Measurements from ENCODE around the gene DRC1. TPM values are rescaled to one million over a fixed set of nuclear protein-coding genes. Genes with fewer than 3 reads are reported as not detected.

Gene DRC1
- total RNA-seq, 1 experiment from 2014 or later: 0.18 TPM

DNA sequence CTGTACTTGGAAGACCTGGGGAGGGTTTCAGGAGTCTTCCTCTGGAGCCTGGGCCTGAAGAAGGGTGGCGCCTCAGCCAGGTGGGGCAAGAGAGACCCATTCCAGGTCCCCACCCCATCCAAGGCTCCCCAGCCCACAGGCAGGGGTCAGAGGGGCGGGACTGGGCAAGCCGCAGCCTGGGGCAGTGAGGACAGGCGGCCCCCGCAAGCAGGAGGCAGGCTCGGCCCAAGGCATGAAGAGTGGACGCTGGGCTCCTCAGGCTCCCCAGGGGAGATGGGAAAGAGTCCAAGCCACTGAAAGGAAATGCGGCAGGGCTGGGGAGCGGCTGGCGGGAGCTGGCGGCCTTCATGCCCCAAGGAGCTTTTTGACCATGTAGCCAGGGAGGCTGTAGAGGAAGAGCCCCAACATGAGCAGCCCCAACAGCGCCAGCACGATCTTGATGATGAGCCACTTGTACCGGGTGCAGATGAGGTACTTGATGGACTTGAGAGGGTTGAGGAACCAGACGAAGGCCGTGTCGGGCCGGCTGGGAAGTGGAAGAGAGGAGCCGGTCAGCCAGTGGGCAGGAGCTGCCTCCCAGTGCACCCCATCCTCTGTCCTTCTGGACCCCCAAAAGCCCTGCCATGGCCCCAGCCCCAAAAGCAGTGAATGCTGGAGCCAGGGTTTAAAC, 56.1 kb downstream of the DRC1 start:
- ChIA-PET POLR2A (interaction anchor here (0.6 kb wide), 1 partner anchor 109 kb away, joined by 4 read pairs; no protein-coding TSS in a partner anchor), CTCF (interaction anchor here (1.0 kb wide), 1 partner anchor 46 kb away, joined by 3 read pairs; no protein-coding TSS in a partner anchor)
- in situ Hi-C loops (cut with HindIII; ENCODE audit: low pct_unique_long_range_greater_than_20kb, low sequenced_read_pairs) (no loop called here), intact Hi-C loops (cut with micrococcal nuclease; ENCODE audit: unreplicated experiment) (no loop called here)
- Histone ChIP-seq H3K36me3 (ENCODE audit: control insufficient read depth, insufficient read depth, low read length) (no peaks in the 10 kb centered on the region), H3K4me3 (ENCODE audit: low read depth in 2 of 2, low read length in 2 of 2) (no peak overlapping the region), H3K4me1 (ENCODE audit: control insufficient read depth, insufficient read depth, low read length) (no peaks in the 10 kb centered on the region), H3K27me3 (ENCODE audit: control insufficient read depth, insufficient read depth, low read length) (no peaks in the 10 kb centered on the region), H3K9me3 (ENCODE audit: control insufficient read depth, insufficient read depth, low read depth, low read length) (no peaks in the 10 kb centered on the region), H3K27ac (ENCODE audit: low read length) (no peak overlapping the region)
- no TSS peak for BruUV-seq (replicated peaks)
- TF ChIP-seq, protein P1, sequence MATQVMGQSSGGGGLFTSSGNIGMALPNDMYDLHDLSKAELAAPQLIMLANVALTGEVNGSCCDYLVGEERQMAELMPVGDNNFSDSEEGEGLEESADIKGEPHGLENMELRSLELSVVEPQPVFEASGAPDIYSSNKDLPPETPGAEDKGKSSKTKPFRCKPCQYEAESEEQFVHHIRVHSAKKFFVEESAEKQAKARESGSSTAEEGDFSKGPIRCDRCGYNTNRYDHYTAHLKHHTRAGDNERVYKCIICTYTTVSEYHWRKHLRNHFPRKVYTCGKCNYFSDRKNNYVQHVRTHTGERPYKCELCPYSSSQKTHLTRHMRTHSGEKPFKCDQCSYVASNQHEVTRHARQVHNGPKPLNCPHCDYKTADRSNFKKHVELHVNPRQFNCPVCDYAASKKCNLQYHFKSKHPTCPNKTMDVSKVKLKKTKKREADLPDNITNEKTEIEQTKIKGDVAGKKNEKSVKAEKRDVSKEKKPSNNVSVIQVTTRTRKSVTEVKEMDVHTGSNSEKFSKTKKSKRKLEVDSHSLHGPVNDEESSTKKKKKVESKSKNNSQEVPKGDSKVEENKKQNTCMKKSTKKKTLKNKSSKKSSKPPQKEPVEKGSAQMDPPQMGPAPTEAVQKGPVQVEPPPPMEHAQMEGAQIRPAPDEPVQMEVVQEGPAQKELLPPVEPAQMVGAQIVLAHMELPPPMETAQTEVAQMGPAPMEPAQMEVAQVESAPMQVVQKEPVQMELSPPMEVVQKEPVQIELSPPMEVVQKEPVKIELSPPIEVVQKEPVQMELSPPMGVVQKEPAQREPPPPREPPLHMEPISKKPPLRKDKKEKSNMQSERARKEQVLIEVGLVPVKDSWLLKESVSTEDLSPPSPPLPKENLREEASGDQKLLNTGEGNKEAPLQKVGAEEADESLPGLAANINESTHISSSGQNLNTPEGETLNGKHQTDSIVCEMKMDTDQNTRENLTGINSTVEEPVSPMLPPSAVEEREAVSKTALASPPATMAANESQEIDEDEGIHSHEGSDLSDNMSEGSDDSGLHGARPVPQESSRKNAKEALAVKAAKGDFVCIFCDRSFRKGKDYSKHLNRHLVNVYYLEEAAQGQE (IDR thresholded peaks at IDR 0.05; ENCODE audit: insufficient read depth in 1 of 2, low read depth in 2 of 2, low read length in 1 of 2): no peak
- TF ChIP-seq SIN3A (IDR thresholded peaks at IDR 0.05; ENCODE audit: borderline replicate concordance, insufficient read depth, low read depth, low read length) (no peak), TCF7L2 (IDR thresholded peaks at IDR 0.05; ENCODE audit: low read depth, low read length) (no peak), POLR2AphosphoS5 (IDR thresholded peaks at IDR 0.05; ENCODE audit: low read depth, low read length) (no peak)
- TF ChIP-seq, protein P2, sequence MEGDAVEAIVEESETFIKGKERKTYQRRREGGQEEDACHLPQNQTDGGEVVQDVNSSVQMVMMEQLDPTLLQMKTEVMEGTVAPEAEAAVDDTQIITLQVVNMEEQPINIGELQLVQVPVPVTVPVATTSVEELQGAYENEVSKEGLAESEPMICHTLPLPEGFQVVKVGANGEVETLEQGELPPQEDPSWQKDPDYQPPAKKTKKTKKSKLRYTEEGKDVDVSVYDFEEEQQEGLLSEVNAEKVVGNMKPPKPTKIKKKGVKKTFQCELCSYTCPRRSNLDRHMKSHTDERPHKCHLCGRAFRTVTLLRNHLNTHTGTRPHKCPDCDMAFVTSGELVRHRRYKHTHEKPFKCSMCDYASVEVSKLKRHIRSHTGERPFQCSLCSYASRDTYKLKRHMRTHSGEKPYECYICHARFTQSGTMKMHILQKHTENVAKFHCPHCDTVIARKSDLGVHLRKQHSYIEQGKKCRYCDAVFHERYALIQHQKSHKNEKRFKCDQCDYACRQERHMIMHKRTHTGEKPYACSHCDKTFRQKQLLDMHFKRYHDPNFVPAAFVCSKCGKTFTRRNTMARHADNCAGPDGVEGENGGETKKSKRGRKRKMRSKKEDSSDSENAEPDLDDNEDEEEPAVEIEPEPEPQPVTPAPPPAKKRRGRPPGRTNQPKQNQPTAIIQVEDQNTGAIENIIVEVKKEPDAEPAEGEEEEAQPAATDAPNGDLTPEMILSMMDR (IDR thresholded peaks at IDR 0.05): no peak
- ATAC-seq: no peak
- DNase-seq (ENCODE audit: low read depth, low spot score): no peak

DNA sequence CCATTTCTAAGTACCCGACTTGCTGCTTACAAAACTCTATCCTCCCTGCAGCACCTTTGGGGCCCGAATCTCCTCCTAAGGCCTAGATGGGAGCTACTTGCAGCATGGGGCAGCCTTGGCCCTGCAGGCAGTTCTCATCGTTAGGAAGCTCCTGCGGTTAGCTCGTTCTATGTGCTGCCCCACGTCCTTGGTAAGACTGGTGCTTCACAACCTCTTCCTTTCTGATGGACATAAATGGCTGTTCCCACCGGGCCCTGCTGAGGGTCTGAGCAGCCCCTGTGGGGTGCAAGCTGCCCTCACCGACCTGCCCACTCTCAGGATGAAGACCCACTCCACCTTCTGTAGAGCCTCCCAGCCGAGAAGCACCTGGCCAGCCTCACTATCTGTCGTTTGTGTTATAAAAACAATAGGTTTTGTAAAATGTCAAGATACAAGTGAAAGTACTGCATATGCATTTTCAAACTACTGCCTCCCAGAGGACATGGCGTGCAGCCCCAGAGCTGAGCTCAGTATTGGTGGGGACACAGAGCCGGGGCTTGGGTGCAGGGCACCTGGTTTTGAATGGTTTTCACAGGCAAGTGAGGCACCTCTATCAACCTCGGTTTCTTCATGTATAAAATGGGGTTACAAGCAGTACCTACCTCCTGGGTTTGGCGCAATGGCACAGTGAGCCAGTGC, 56.8 kb downstream of the DRC1 start:
- no peak overlapping the region for H3K27ac ChIP-seq (ENCODE audit: low read length)
- H3K36me3 ChIP-seq (ENCODE audit: control insufficient read depth, insufficient read depth, low read length): no peaks in the 10 kb centered on the region
- H3K4me1 ChIP-seq (ENCODE audit: control insufficient read depth, insufficient read depth, low read length): no peaks in the 10 kb centered on the region
- DNase-seq (ENCODE audit: low read depth, low spot score) (no peak), ATAC-seq (no peak)
- H3K9me3 ChIP-seq (ENCODE audit: control insufficient read depth, insufficient read depth, low read depth, low read length): no peaks in the 10 kb centered on the region
- BruUV-seq (replicated peaks): no TSS peak
- intact Hi-C loops (cut with micrococcal nuclease; ENCODE audit: unreplicated experiment) (no loop called here), in situ Hi-C loops (cut with HindIII; ENCODE audit: low pct_unique_long_range_greater_than_20kb, low sequenced_read_pairs) (no loop called here)
- ChIA-PET POLR2A (interaction anchor here (0.6 kb wide), 1 partner anchor 110 kb away, joined by 4 read pairs; no protein-coding TSS in a partner anchor), CTCF (interaction anchor here (1.0 kb wide), 1 partner anchor 45 kb away, joined by 3 read pairs; no protein-coding TSS in a partner anchor)
- TF ChIP-seq POLR2AphosphoS5 (IDR thresholded peaks at IDR 0.05; ENCODE audit: low read depth, low read length): no peak
- TF ChIP-seq, protein P1 (IDR thresholded peaks at IDR 0.05; ENCODE audit: insufficient read depth in 1 of 2, low read depth in 2 of 2, low read length in 1 of 2): no peak
- TF ChIP-seq, protein P2 (IDR thresholded peaks at IDR 0.05): no peak
- no peak for TF ChIP-seq SIN3A (IDR thresholded peaks at IDR 0.05; ENCODE audit: borderline replicate concordance, insufficient read depth, low read depth, low read length)
- no peak for TF ChIP-seq TCF7L2 (IDR thresholded peaks at IDR 0.05; ENCODE audit: low read depth, low read length)
- no peaks in the 10 kb centered on the region for H3K27me3 ChIP-seq (ENCODE audit: control insufficient read depth, insufficient read depth, low read length)
- H3K4me3 ChIP-seq (ENCODE audit: low read depth in 2 of 2, low read length in 2 of 2): no peak overlapping the region
